ENCODE measurements around the gene SLC16A6.
"Not testable (repeated sequence)": the region's sequence is repeated elsewhere in the genome, so short reads cannot be mapped to it uniquely, and the experiment has no call there.

The SLC16A6 gene

DNA sequence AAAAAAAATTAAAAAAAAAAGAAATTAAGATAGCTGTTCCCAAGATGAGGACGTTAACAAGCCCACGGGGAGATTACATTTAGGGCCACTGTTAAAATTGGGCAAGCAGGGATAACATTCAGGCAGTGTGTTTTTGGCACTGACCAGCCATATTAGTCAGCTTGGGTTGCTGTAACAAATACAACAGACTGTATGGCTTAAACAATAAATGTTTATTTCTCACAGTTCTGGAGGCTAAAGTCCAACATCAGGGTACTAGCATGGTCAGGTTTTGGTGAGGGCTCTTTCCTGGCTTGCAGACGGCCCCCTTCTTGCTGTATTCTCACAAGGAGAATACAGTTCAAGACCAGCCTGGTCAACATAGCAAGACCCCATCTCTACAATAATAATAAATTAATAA is 31.7 kb upstream of the SLC16A6 start:
- H3K36me3 ChIP-seq (ENCODE audit: control insufficient read depth, low read depth, low read length), result no peaks in the 10 kb centered on the region
- no peak overlapping the region for H3K9ac ChIP-seq (ENCODE audit: low read length)
- H3K9me3 ChIP-seq (ENCODE audit: control insufficient read depth, low read depth, low read length), result no peaks in the 10 kb centered on the region
- no peak overlapping the region for H3K4me3 ChIP-seq (ENCODE audit: low read length)
- peaks cover 9% of the 10 kb centered on the region for H3K4me1 ChIP-seq (ENCODE audit: control insufficient read depth, low read depth, low read length)
- H3K27me3 ChIP-seq (ENCODE audit: control insufficient read depth, insufficient read depth, low read length), result no peaks in the 10 kb centered on the region
- no peak overlapping the region for H3K27ac ChIP-seq (ENCODE audit: low read length)

GRCh38 chr17:68321556-68321954 is 30.6 kb upstream of the SLC16A6 start:
- Histone ChIP-seq H3K4me3 (ENCODE audit: low read length) (no peak overlapping the region), H3K27ac (ENCODE audit: low read length) (no peak overlapping the region), H3K36me3 (ENCODE audit: control insufficient read depth, low read depth, low read length) (no peaks in the 10 kb centered on the region), H3K27me3 (ENCODE audit: control insufficient read depth, insufficient read depth, low read length) (no peaks in the 10 kb centered on the region), H3K9me3 (ENCODE audit: control insufficient read depth, low read depth, low read length) (no peaks in the 10 kb centered on the region), H3K4me1 (ENCODE audit: control insufficient read depth, low read depth, low read length) (peaks cover 9% of the 10 kb centered on the region), H3K9ac (ENCODE audit: low read length) (no peak overlapping the region)

GRCh38 chr17:68320943-68321555 is 30.1 kb upstream of the SLC16A6 start:
- Histone ChIP-seq H3K4me3 (ENCODE audit: low read length) (no peak overlapping the region), H3K4me1 (ENCODE audit: control insufficient read depth, low read depth, low read length) (peaks cover 9% of the 10 kb centered on the region), H3K9ac (ENCODE audit: low read length) (no peak overlapping the region), H3K27ac (ENCODE audit: low read length) (no peak overlapping the region), H3K36me3 (ENCODE audit: control insufficient read depth, low read depth, low read length) (no peaks in the 10 kb centered on the region), H3K9me3 (ENCODE audit: control insufficient read depth, low read depth, low read length) (no peaks in the 10 kb centered on the region), H3K27me3 (ENCODE audit: control insufficient read depth, insufficient read depth, low read length) (no peaks in the 10 kb centered on the region)

- no peak overlapping the region for H3K4me3 ChIP-seq (ENCODE audit: low read length)
- no peaks in the 10 kb centered on the region for H3K36me3 ChIP-seq (ENCODE audit: control insufficient read depth, low read depth, low read length)
- H3K9me3 ChIP-seq (ENCODE audit: control insufficient read depth, low read depth, low read length), result no peaks in the 10 kb centered on the region
- no peak overlapping the region for H3K9ac ChIP-seq (ENCODE audit: low read length)
- peaks cover 9% of the 10 kb centered on the region for H3K4me1 ChIP-seq (ENCODE audit: control insufficient read depth, low read depth, low read length)
- no peak overlapping the region for H3K27ac ChIP-seq (ENCODE audit: low read length)
- H3K27me3 ChIP-seq (ENCODE audit: control insufficient read depth, insufficient read depth, low read length), result no peaks in the 10 kb centered on the region
Observed at GRCh38 chr17:68320311-68320865, 29.5 kb upstream of the SLC16A6 start.

GRCh38 chr17:68319410-68320162 is 28.7 kb upstream of the SLC16A6 start:
- H3K9ac ChIP-seq (ENCODE audit: low read length), result no peak overlapping the region
- no peak overlapping the region for H3K4me3 ChIP-seq (ENCODE audit: low read length)
- H3K27ac ChIP-seq (ENCODE audit: low read length), result no peak overlapping the region

GRCh38 chr17:68318103-68318991 is 27.4 kb upstream of the SLC16A6 start:
- H3K27ac ChIP-seq (ENCODE audit: low read length), result no peak overlapping the region
- H3K4me1 ChIP-seq (ENCODE audit: control insufficient read depth, low read depth, low read length), result peaks cover 9% of the 10 kb centered on the region
- H3K36me3 ChIP-seq (ENCODE audit: control insufficient read depth, low read depth, low read length), result no peaks in the 10 kb centered on the region
- no peak overlapping the region for H3K4me3 ChIP-seq (ENCODE audit: low read length)
- no peaks in the 10 kb centered on the region for H3K9me3 ChIP-seq (ENCODE audit: control insufficient read depth, low read depth, low read length)
- no peaks in the 10 kb centered on the region for H3K27me3 ChIP-seq (ENCODE audit: control insufficient read depth, insufficient read depth, low read length)
- no peak overlapping the region for H3K9ac ChIP-seq (ENCODE audit: low read length)

More at GRCh38 chr17:68319410-68320162, 28.7 kb upstream of the SLC16A6 start:
- no peaks in the 10 kb centered on the region for H3K27me3 ChIP-seq (ENCODE audit: control insufficient read depth, insufficient read depth, low read length)
- H3K36me3 ChIP-seq (ENCODE audit: control insufficient read depth, low read depth, low read length), result no peaks in the 10 kb centered on the region
- H3K4me1 ChIP-seq (ENCODE audit: control insufficient read depth, low read depth, low read length), result peaks cover 9% of the 10 kb centered on the region
- no peaks in the 10 kb centered on the region for H3K9me3 ChIP-seq (ENCODE audit: control insufficient read depth, low read depth, low read length)

- Histone ChIP-seq H3K4me1 (ENCODE audit: control insufficient read depth, low read depth, low read length) (peaks cover 9% of the 10 kb centered on the region), H3K9ac (ENCODE audit: low read length) (no peak overlapping the region), H3K27ac (ENCODE audit: low read length) (no peak overlapping the region), H3K9me3 (ENCODE audit: control insufficient read depth, low read depth, low read length) (no peaks in the 10 kb centered on the region), H3K4me3 (ENCODE audit: low read length) (no peak overlapping the region), H3K27me3 (ENCODE audit: control insufficient read depth, insufficient read depth, low read length) (no peaks in the 10 kb centered on the region), H3K36me3 (ENCODE audit: control insufficient read depth, low read depth, low read length) (no peaks in the 10 kb centered on the region)
Observed at GRCh38 chr17:68317458-68317857, 26.5 kb upstream of the SLC16A6 start.

DNA sequence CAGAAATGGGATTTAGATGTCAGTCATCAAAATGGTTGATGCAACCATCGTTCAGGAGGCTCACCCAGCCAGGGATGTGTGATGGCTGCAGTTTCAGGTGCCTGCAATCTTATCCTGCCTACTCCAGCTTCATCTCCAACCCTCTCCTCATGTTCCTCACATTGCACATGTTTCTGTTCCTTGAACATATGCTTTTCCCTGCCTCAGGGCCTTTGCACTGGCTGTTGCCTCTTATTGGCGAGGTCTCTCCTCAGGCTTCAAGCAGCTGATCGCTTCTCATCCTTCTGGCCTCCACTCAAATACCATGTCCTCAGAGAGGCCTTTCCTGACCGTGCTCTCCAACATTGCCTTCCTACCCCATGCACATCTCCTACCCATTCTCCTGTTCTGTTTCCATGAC is 25.0 kb upstream of the SLC16A6 start:
- H3K4me1 ChIP-seq (ENCODE audit: control insufficient read depth, low read depth, low read length), result peaks cover 3% of the 10 kb centered on the region
- H3K9ac ChIP-seq (ENCODE audit: low read length), result no peak overlapping the region
- no peak overlapping the region for H3K4me3 ChIP-seq (ENCODE audit: low read length)

GRCh38 chr17:68314916-68315535 is 24.1 kb upstream of the SLC16A6 start:
- H3K27ac ChIP-seq (ENCODE audit: low read length), result no peak overlapping the region
- no peaks in the 10 kb centered on the region for H3K9me3 ChIP-seq (ENCODE audit: control insufficient read depth, low read depth, low read length)
- no peak overlapping the region for H3K4me3 ChIP-seq (ENCODE audit: low read length)
- no peaks in the 10 kb centered on the region for H3K27me3 ChIP-seq (ENCODE audit: control insufficient read depth, insufficient read depth, low read length)
- H3K9ac ChIP-seq (ENCODE audit: low read length), result no peak overlapping the region
- peaks cover 3% of the 10 kb centered on the region for H3K4me1 ChIP-seq (ENCODE audit: control insufficient read depth, low read depth, low read length)
- no peaks in the 10 kb centered on the region for H3K36me3 ChIP-seq (ENCODE audit: control insufficient read depth, low read depth, low read length)

More for the DNA sequence above, 25.0 kb upstream of the SLC16A6 start:
- Histone ChIP-seq H3K27me3 (ENCODE audit: control insufficient read depth, insufficient read depth, low read length) (no peaks in the 10 kb centered on the region), H3K9me3 (ENCODE audit: control insufficient read depth, low read depth, low read length) (no peaks in the 10 kb centered on the region), H3K27ac (ENCODE audit: low read length) (no peak overlapping the region), H3K36me3 (ENCODE audit: control insufficient read depth, low read depth, low read length) (no peaks in the 10 kb centered on the region)

- Histone ChIP-seq H3K9ac (ENCODE audit: low read length) (no peak overlapping the region), H3K36me3 (ENCODE audit: control insufficient read depth, low read depth, low read length) (no peaks in the 10 kb centered on the region), H3K4me3 (ENCODE audit: low read length) (no peak overlapping the region), H3K27me3 (ENCODE audit: control insufficient read depth, insufficient read depth, low read length) (no peaks in the 10 kb centered on the region), H3K9me3 (ENCODE audit: control insufficient read depth, low read depth, low read length) (no peaks in the 10 kb centered on the region), H3K27ac (ENCODE audit: low read length) (no peak overlapping the region), H3K4me1 (ENCODE audit: control insufficient read depth, low read depth, low read length) (no peaks in the 10 kb centered on the region)
Observed at GRCh38 chr17:68310152-68310551, 19.2 kb upstream of the SLC16A6 start.

DNA sequence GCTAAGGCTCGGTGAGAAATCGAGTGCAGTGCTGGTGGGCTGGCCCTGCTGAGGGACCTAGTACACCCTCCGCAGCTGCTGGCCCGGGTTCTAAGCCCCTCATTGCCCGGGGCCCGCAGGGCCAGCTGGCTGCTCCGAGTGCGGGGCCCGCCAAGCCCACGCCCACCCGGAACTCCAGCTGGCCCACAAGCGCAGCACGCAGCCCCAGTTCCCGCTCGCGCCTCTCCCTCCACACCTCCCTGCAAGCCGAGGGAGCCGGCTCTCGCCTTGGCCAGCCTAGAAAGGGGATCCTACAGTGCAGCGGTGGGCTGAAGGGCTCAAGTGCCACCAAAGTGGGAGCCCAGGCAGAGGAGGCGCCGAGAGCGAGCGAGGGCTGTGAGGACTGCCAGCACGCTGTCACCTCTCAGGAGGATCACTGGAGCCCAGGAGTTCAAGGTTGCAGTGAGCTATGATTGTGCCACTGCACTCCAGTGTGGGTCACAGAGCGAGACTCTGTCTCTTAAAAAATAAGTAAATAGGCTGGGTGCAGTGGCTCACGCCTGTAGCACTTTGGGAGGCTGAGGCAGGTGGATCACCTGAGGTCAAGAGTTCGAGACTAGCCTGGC is 18.2 kb upstream of the SLC16A6 start:
- H3K9ac ChIP-seq (ENCODE audit: low read length); H3K9me3 ChIP-seq (ENCODE audit: control insufficient read depth, low read depth, low read length); H3K36me3 ChIP-seq (ENCODE audit: control insufficient read depth, low read depth, low read length); H3K27ac ChIP-seq (ENCODE audit: low read length); H3K27me3 ChIP-seq (ENCODE audit: control insufficient read depth, insufficient read depth, low read length); H3K4me3 ChIP-seq (ENCODE audit: low read length); H3K4me1 ChIP-seq (ENCODE audit: control insufficient read depth, low read depth, low read length): not testable (repeated sequence)
